IPS-18c (cell line): ENCODE results near the gene RAB11FIP5.
"Not testable (repeated sequence)": the region's sequence is repeated elsewhere in the genome, so short reads cannot be mapped to it uniquely, and the experiment has no call there.

ENCODE experiments used
- H3K4me3 ChIP-seq: 2 replicates; pipeline ENCODE4 v1.7.0; 2013; ENCODE audit warnings: low read depth, mild to moderate bottlenecking, low read length, moderate library complexity; ENCODE audit not compliant: insufficient read depth
- H3K9me3 ChIP-seq: one replicate; pipeline ENCODE4 v1.6.1; 2013; ENCODE audit warnings: mild to moderate bottlenecking, low read length, moderate library complexity; ENCODE audit not compliant: control insufficient read depth, insufficient read depth

Gene RAB11FIP5

GRCh38 chr2:73112026-73112912, 479 bp downstream of the RAB11FIP5 start:
- peaks cover 4% of the 10 kb centered on the region for H3K9me3 ChIP-seq
- H3K4me3 ChIP-seq = peak overlapping the region; percentile 84

DNA sequence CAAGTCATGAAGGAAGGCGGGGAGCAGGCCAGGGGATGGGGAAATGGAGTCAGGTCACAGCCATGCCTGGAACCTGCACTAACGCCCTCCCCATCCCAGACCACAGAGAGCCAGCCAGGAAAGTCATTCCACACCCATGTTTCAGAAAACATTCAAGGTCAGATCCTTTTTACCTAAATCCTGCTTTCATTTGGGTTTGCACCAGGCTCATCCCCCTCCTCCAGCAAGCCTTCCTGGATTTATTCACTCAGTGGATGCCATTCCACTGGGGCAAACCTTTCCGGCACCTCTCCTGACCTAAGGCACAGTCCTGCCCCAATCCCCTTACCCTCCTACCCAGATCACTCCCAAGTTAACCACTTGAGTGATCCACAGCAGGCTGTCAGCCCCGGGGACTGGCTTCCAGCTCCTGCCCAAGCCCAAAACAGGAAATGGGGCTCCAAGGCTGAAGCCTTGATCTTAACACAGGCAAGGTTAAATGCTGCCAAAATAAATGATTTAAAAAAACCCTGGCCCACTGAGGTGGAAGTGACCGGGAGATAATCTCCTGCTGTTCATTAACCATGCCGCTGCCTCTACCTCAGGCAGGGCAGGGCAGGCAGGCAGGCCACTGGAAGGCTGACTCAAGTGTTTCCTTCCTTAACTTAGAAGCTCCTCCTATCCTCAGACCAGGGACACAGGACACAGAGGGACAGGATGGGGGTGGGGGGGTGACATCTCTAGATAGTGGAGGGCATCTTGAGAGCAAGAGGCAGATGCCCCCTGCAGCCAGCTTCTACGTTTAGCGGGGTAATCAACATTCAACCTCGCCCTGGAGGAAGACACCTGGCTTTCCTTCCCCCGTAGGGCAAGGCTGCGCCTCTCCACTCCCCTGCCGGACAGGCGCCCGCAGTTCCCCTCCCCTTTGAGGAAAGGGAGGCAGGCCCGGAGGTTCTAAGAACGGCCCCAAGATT, 1.4 kb downstream of the RAB11FIP5 start:
- Histone ChIP-seq H3K4me3 (peak overlapping the region; percentile 84), H3K9me3 (peaks cover 4% of the 10 kb centered on the region)

GRCh38 chr2:73110168-73111072, 2.3 kb downstream of the RAB11FIP5 start:
- H3K9me3 ChIP-seq = peaks cover 4% of the 10 kb centered on the region
- H3K4me3 ChIP-seq = peak overlapping the region; percentile 84

DNA sequence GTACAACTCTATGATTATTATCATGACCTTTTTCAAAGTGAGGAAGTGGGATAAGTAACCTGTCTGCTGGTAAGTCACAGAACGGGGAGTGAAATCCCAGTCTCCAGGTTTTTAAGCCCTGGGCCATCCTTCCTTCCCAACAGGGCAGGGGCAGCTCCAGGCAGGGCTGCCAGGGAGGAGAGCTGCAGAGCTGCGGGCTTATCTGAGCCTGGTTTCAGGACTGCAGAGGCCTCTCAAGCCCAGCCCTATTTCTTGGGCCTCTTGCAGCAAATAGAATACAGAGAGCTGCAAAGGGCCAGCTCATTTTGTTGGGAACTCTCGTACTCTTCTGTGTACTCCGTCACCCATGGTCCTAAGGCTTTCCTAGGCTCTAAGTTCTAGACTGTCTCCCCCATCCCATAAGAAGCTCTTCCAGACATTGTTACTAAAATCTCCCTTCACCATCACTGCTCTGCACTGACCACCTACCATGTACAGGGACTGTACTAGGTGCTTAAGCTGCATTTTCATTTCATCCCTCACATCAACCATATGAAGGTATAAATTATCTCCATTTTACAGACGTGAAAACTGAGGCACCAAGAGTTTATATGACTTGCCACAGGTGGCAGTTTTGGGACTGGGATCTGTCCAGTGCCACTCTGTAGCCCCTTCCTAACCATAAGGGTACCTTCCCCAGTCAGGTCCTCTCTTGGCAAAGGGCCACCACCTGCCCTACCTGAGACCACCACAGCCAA, 3.1 kb downstream of the RAB11FIP5 start:
- H3K9me3 ChIP-seq = peaks cover 4% of the 10 kb centered on the region
- H3K4me3 ChIP-seq = no peak overlapping the region

GRCh38 chr2:73107211-73107926, 5.4 kb downstream of the RAB11FIP5 start:
- Histone ChIP-seq H3K4me3 (no peak overlapping the region), H3K9me3 (peaks cover 2% of the 10 kb centered on the region)

DNA sequence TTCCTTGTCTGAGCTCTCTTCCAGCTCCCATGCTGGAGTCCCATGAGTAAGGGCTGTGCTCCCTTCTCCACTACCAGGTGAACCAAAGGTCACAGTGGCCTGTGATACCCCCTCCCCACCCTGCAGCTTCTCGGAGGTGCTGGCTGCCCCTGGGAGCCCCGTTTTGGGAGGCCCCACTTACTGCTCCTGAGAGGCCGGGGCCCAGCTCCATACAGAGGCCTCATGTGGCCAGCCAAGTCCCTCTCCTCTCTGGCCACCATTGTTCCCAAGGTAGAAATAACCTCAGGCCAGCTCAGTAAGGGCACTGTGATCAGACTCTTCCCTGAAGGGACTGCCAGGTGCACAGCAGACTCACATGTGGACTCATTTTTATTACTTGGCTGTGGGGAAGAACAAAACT, 6.0 kb downstream of the RAB11FIP5 start:
- no peak overlapping the region for H3K4me3 ChIP-seq

GRCh38 chr2:73105511-73105971, 7.2 kb downstream of the RAB11FIP5 start:
- H3K4me3 ChIP-seq = no peak overlapping the region
- H3K9me3 ChIP-seq = peaks cover 2% of the 10 kb centered on the region

More for the DNA sequence above, 6.0 kb downstream of the RAB11FIP5 start:
- H3K9me3 ChIP-seq = peaks cover 2% of the 10 kb centered on the region

DNA sequence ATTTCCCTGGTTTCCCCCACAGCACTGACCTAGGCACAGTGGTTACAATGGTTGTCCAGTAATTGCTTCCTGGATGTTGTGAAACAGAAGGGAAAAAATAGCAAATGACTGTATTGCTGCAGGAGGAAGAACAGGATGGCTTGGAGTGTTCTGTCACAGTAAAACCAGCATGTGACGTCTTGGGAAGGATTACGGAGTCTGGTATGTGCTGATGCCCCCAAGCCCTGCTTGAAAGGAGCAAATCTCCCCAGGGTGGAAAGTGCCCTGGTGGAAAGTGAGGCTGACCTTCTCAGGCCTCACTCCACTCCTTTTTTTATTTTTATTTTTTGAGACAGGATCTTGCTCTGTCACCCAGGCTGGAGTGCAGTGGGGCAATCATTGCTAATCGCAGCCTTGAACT, 7.8 kb downstream of the RAB11FIP5 start:
- H3K9me3 ChIP-seq = peaks cover 4% of the 10 kb centered on the region
- no peak overlapping the region for H3K4me3 ChIP-seq

DNA sequence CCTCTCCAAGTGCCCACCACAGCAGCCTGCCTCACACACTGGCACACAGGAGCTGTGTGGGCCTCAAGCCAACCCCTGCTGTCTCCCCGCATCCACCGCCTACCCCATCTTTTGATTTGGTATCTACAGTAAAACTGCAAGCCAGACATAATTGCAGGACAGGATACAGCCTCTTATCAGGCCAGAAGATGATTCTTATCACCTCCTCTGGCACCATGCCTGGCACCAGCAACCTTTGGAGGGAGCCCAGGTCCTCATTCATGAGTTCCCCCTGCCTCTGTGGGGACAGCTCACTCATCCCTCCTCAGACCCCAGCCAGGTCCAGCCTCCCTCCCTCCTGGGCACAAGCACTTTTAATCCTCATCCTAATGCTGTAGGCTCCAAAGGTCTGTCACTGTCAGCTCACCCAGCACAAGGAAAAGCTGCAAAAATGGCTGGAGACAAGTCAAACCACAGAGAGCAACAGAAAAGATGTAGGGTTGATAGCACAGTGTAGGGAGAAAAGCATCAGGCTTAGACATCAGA, 9.7 kb downstream of the RAB11FIP5 start:
- Histone ChIP-seq H3K4me3 (no peak overlapping the region), H3K9me3 (peaks cover 4% of the 10 kb centered on the region)

DNA sequence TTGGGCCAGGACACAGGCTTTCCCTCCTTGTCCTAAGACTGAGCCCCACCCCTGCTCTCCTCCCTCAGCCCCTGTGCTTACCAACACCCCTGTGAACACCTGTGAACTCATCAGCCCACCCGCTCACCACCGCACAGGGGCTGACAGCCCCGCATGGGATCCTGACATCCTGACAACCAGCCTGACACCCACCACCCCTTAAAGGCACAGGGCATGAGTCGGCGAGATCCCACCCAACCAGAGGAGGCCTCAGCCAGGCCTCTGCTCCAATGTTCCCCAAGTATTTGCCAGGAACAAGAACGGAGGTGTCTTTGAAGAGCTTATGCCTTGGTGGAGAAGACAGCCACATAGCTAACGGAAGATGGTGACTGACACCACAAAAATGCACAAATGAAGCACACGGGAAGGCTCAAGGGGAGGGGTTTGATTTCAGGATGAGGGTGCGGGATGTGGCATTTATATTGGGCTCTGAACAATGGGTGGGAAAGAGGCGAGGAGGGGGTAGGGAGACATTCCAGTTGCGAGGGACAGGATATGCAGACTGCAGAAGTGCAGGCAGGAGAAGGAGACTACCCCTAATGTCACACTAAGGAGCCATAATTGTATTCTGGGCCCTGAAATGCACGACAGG, 11.0 kb downstream of the RAB11FIP5 start:
- Histone ChIP-seq H3K4me3 (no peak overlapping the region), H3K9me3 (peaks cover 4% of the 10 kb centered on the region)

DNA sequence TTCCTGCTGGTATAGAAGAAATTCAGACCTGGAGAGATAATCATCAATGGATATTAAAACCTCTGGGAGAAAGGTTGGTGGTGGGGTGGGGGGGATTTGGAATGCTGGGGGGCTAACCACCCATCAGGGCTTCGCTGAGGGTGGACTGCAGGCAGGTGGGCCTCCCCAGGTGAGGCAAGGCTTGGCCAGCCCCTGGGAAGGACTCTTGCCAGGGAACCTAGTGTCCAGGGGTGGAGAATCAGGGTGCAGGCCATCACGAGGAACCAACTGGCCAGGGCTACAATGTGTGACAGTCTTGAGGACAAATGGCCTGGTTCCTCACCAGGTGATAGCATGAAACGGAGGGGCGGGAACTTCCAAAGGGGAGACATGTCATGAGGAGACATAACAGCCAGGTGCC, 11.8 kb downstream of the RAB11FIP5 start:
- peaks cover 4% of the 10 kb centered on the region for H3K9me3 ChIP-seq
- no peak overlapping the region for H3K4me3 ChIP-seq

- peaks cover 2% of the 10 kb centered on the region for H3K9me3 ChIP-seq
- H3K4me3 ChIP-seq = no peak overlapping the region
These were observed 13.3 kb downstream of the RAB11FIP5 start for GRCh38 chr2:73099486-73099885.

DNA sequence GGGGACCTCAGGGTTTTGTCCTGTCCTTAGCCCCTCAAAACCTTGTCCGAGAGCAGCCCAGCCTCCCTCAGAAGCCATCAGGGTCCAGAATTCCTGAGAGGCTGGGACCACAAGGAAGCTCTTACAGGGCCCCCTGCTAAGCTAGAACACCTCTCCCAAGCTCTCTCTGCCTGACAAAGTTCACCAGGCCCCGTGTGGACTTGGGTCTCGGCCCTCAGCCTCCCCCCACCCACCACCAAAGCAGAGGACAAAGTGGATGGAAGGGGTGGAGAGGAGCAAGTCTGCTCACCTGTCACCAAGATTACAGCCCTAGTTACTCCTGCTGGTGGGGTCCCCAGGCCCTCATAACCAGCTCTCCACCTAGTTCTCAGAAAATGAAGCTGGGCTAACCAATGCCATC, 16.8 kb downstream of the RAB11FIP5 start:
- Histone ChIP-seq H3K4me3 (no peak overlapping the region), H3K9me3 (peaks cover 2% of the 10 kb centered on the region)

GRCh38 chr2:73093601-73094218, 19.0 kb downstream of the RAB11FIP5 start:
- not testable (repeated sequence) for H3K9me3 ChIP-seq, H3K4me3 ChIP-seq
